A549 (cell line): ENCODE measurements around the gene OSR1. TPM values are rescaled to one million over a fixed set of nuclear protein-coding genes. Genes with fewer than 3 reads are reported as not detected.

ENCODE experiments used
- ATAC-seq, 2 experiments: fragments of 200-7000 bp in 1 of 2; fragments of >200 bp in 1 of 2; cut with Nextera tagmentation in 1 of 2; cut with Tn5 transposase in 1 of 2; 3 replicates each; pipeline versions ENCODE4 v1.8.0 to v1.9.1; 2018 to 2020; ENCODE audit warnings: mild to moderate bottlenecking in 1 of 2, moderate library complexity in 1 of 2
- CTCF ChIA-PET: fragments of 300-600 bp; sonication (Branson Sonifier 250); formaldehyde crosslinking; extraction: SDS; loops from one replicate; lab custom pipeline; 2021; ENCODE audit warnings: antibody characterized with exemption, inconsistent platforms; lab: Yijun Ruan, JAX
- POLR2A ChIA-PET: fragments of 350-600 bp; formaldehyde crosslinking; extraction: SDS; loops from one replicate; lab custom pipeline; 2021; ENCODE audit warnings: antibody characterized with exemption, inconsistent platforms; lab: Yijun Ruan, JAX
- DNase-seq, 2 experiments: peaks; one replicate each; pipeline versions ENCODE4 v3.0.0 to v3.0.0-alpha.2; 2011 to 2016; ENCODE audit warnings: low read depth in 1 of 2, low spot score in 1 of 2
- FAIRE-seq: peaks from 2 replicates; lab custom pipeline; 2011; peaks lifted over from hg19 to GRCh38; lab: Jason Lieb, UNC
- H3K27ac ChIP-seq, 2 experiments: fragments of >200 bp; sonication (Bioruptor Twin); formaldehyde crosslinking; 3 replicates each; pipeline ENCODE4 v1.5.1; 2016 to 2017
- H3K4me1 ChIP-seq: fragments of >200 bp; sonication (Bioruptor Twin); formaldehyde crosslinking; 3 replicates; pipeline ENCODE4 v1.6.1; 2016
- H3K4me2 ChIP-seq: fragments of >200 bp; sonication (Bioruptor Twin); formaldehyde crosslinking; 3 replicates; pipeline ENCODE4 v1.6.1; 2016
- H3K4me3 ChIP-seq: fragments of >200 bp; sonication (Bioruptor Twin); formaldehyde crosslinking; 3 replicates; pipeline ENCODE4 v1.5.1; 2016
- H3K9me3 ChIP-seq: fragments of >200 bp; sonication (Bioruptor Twin); formaldehyde crosslinking; 3 replicates; pipeline ENCODE4 v1.6.1; 2016
- CHD4 ChIP-seq: fragments of 200-600 bp; sonication (generic); IDR thresholded peaks from 2 replicates; pipeline ENCODE4 v1.6.1; 2016; ENCODE audit warnings: antibody characterized with exemption, mild to moderate bottlenecking, borderline replicate concordance
- CTCF ChIP-seq: fragments of >200 bp; sonication (Bioruptor Twin); formaldehyde crosslinking; IDR thresholded peaks from 3 replicates; pipeline ENCODE4 v1.5.1; 2016
- EHMT2 ChIP-seq: fragments of 200-600 bp; sonication (generic); IDR thresholded peaks from 2 replicates; pipeline ENCODE4 v1.6.1; 2016; ENCODE audit warnings: antibody characterized with exemption, low read depth, mild to moderate bottlenecking, moderate library complexity
- EP300 ChIP-seq, 2 experiments: fragments of >200 bp; sonication (Bioruptor Twin); formaldehyde crosslinking; IDR thresholded peaks; 2 replicates in 1 of 2; 3 replicates in 1 of 2; pipeline ENCODE4 v1.6.1; 2016 to 2017
- FOSL2 ChIP-seq, 2 experiments: fragments of 450-650 bp in 1 of 2; fragments of >200 bp in 1 of 2; sonication (Bioruptor Twin) in 1 of 2; formaldehyde crosslinking; IDR thresholded peaks; 2 replicates each; pipeline versions ENCODE4 v1.5.0 to v1.6.1; 2016 to 2020; ENCODE audit warnings: mild to moderate bottlenecking in 1 of 2, moderate library complexity in 1 of 2
- FOXS1 ChIP-seq: fragments of 250-450 bp; sonication (Bioruptor Pico); IDR thresholded peaks from 2 replicates; pipeline ENCODE4 v1.5.0; 2020; ENCODE audit warnings: mild to moderate bottlenecking, moderate library complexity
- HDAC2 ChIP-seq: fragments of 200-600 bp; sonication (generic); IDR thresholded peaks from 2 replicates; pipeline ENCODE4 v1.6.1; 2016
- HES2 ChIP-seq: fragments of >200 bp; sonication (Bioruptor Twin); formaldehyde crosslinking; IDR thresholded peaks from 2 replicates; pipeline ENCODE4 v1.6.1; 2016
- HMGXB4 ChIP-seq: fragments of 250-450 bp; sonication (Bioruptor Pico); IDR thresholded peaks from 2 replicates; pipeline ENCODE4 v1.5.0; 2021; ENCODE audit warnings: mild to moderate bottlenecking, moderate library complexity, borderline replicate concordance
- HOXA7 ChIP-seq: fragments of 250-450 bp; sonication (Bioruptor Pico); IDR thresholded peaks from 2 replicates; pipeline ENCODE4 v1.5.0; 2020; ENCODE audit warnings: mild to moderate bottlenecking, moderate library complexity
- HOXB13 ChIP-seq: fragments of 250-450 bp; sonication (Bioruptor Pico); IDR thresholded peaks from 2 replicates; pipeline ENCODE4 v1.5.0; 2020; ENCODE audit warnings: low read depth, mild to moderate bottlenecking, moderate library complexity
- JUN ChIP-seq, 2 experiments: fragments of >200 bp; sonication (Bioruptor Twin); formaldehyde crosslinking; IDR thresholded peaks; 2 replicates in 1 of 2; 3 replicates in 1 of 2; pipeline ENCODE4 v1.6.1; 2016 to 2017
- JUNB ChIP-seq: fragments of >200 bp; sonication (Bioruptor Twin); formaldehyde crosslinking; IDR thresholded peaks from 2 replicates; pipeline ENCODE4 v1.6.1; 2016
- MAZ ChIP-seq: fragments of 150-350 bp; IDR thresholded peaks from 2 replicates; pipeline ENCODE4 v1.6.1; 2014; ENCODE audit warnings: antibody characterized with exemption, low read depth, low read length, borderline replicate concordance
- MYC ChIP-seq: IDR thresholded peaks from 2 replicates; pipeline ENCODE4 v1.6.1; 2012; ENCODE audit warnings: mild to moderate bottlenecking, inconsistent platforms, low read length, improper control_type of control experiment, borderline replicate concordance
- NPAS2 ChIP-seq: fragments of 250-450 bp; sonication (Bioruptor Pico); IDR thresholded peaks from 2 replicates; pipeline ENCODE4 v1.8.0; 2022; ENCODE audit warnings: mild to moderate bottlenecking, moderate library complexity, borderline replicate concordance
- POLR2A ChIP-seq: IDR thresholded peaks from 2 replicates; pipeline ENCODE4 v1.6.1; 2012; ENCODE audit warnings: mild to moderate bottlenecking, low read length
- POLR2AphosphoS2 ChIP-seq: conservative IDR thresholded peaks from 2 replicates; pipeline ENCODE4 v1.6.1; 2012; ENCODE audit warnings: low read length, improper control_type of control experiment, inconsistent platforms
- RAD21 ChIP-seq, 2 experiments: fragments of >200 bp in 1 of 2; sonication (Bioruptor Twin) in 1 of 2; formaldehyde crosslinking in 1 of 2; IDR thresholded peaks in 1 of 2; conservative IDR thresholded peaks in 1 of 2; 2 replicates in 1 of 2; 3 replicates in 1 of 2; pipeline ENCODE4 v1.6.1; 2012 to 2018; ENCODE audit warnings: inconsistent platforms in 1 of 2
- RCOR1 ChIP-seq: fragments of 150-350 bp; IDR thresholded peaks from 2 replicates; pipeline ENCODE4 v1.6.1; 2014; ENCODE audit warnings: antibody characterized with exemption, low read length, low read depth
- RFX5 ChIP-seq: fragments of 450-650 bp; IDR thresholded peaks from 2 replicates; pipeline ENCODE4 v1.7.1; 2014; ENCODE audit warnings: antibody characterized with exemption, mild to moderate bottlenecking, moderate library complexity
- SMC3 ChIP-seq: fragments of >200 bp; sonication (Bioruptor Twin); formaldehyde crosslinking; IDR thresholded peaks from 3 replicates; pipeline ENCODE4 v1.6.1; 2018; ENCODE audit warnings: inconsistent platforms
- WGBS: methylation state at CpG from one replicate; pipeline ENCODE4 v1.1.6; 2017; ENCODE audit errors: missing lambda C conversion rate; 5-methylcytosine and 5-hydroxymethylcytosine counted together
- polyA plus RNA-seq, 4 experiments: library from polyadenylated mRNA; depleted of rRNA in 3 of 4; stranded (reverse); fragments of >200 nt; fragmentation: RNase III in 1 of 4; extraction: RNeasy Plus Mini Kit Qiagen cat#74134 plus additional on column Dnase treatment in 1 of 4; gene quantifications; 2 replicates in 3 of 4; 3 replicates in 1 of 4; pipeline ENCODE4 v1.2.3, GENCODE V29; 2011 to 2017

The OSR1 gene
- polyA plus RNA-seq, 2 of the 4 experiments (the other 2 are of a cell fraction) = 1.8 to 4.4 TPM

GRCh38 chr2:19363474-19363778 is 5.0 kb upstream of the OSR1 start:
- Histone ChIP-seq H3K4me3 (peak overlapping the region; percentile 67), H3K9me3 (no peaks in the 10 kb centered on the region), H3K4me1 (peaks cover 9% of the 10 kb centered on the region), H3K4me2 (peak overlapping the region; percentile 95), H3K27ac (peak overlapping the region; percentile 73 to 76)
- no peak for TF ChIP-seq NPAS2 (CRISPR knock-in tag)
- no peak for TF ChIP-seq JUN (IDR thresholded peaks at IDR 0.05)
- TF ChIP-seq HMGXB4 = no peak
- TF ChIP-seq FOXS1 (CRISPR knock-in tag) = no peak
- no peak for TF ChIP-seq EHMT2
- TF ChIP-seq EP300 (IDR thresholded peaks at IDR 0.05) = no peak
- TF ChIP-seq MYC = no peak
- no peak for TF ChIP-seq HES2
- no peak for TF ChIP-seq HOXB13
- no peak for TF ChIP-seq RFX5
- no peak for TF ChIP-seq POLR2AphosphoS2
- no peak for TF ChIP-seq MAZ
- no peak for TF ChIP-seq JUNB
- no peak for TF ChIP-seq SMC3
- TF ChIP-seq HDAC2 = no peak
- TF ChIP-seq FOSL2 (IDR thresholded peaks at IDR 0.05) = no peak
- TF ChIP-seq FOSL2 (CRISPR knock-in tag; IDR thresholded peaks at IDR 0.05) = no peak
- TF ChIP-seq RCOR1 = no peak
- TF ChIP-seq CHD4 = no peak
- TF ChIP-seq POLR2A = no peak
- ATAC-seq = peak in 1 of 2 experiments; percentile 5; a peak in 3 of 6 replicates
- ChIA-PET CTCF (interaction anchor here (0.6 to 1.6 kb wide), 29 partner anchors 9 to 1564 kb away, joined by 3 to 13 read pairs (median 3); no protein-coding TSS in a partner anchor), POLR2A (interaction anchor here (0.7 kb wide), 1 partner anchor 385 kb away, joined by 5 read pairs; no protein-coding TSS in a partner anchor)
- DNase-seq = no peak
- 31% methylated on average over 20 of the region's 20 CpGs for WGBS
- no peak for FAIRE-seq

- Histone ChIP-seq H3K4me3 (peak overlapping the region; percentile 67), H3K4me1 (peaks cover 9% of the 10 kb centered on the region), H3K4me2 (peak overlapping the region; percentile 95), H3K27ac (peak overlapping the region; percentile 73 to 76), H3K9me3 (no peaks in the 10 kb centered on the region)
- TF ChIP-seq CTCF (peak; percentile 97), RAD21 (conservative IDR thresholded peaks at IDR 0.05 in 1 of 2, IDR thresholded peaks at IDR 0.05 in 1 of 2) (peak; percentile 94 to 99), SMC3 (peak; percentile 100), JUN (IDR thresholded peaks at IDR 0.05) (0 out of 5 replicates have a peak, but pooled peaks of 1 of the 2 experiments have one; percentile 40), HOXA7 (CRISPR knock-in tag) (no peak)
- FAIRE-seq (no peak), DNase-seq (peak; percentile 87 to 89), ATAC-seq (peak; percentile 64 to 81)
- POLR2A ChIA-PET = no interaction called here
- WGBS = 1% methylated on average over 33 of the region's 33 CpGs
- CTCF ChIA-PET = interaction anchor here (0.6 to 8.1 kb wide), 27 partner anchors 9 to 1564 kb away, joined by 3 to 77 read pairs (median 4); no protein-coding TSS in a partner anchor
Measured at GRCh38 chr2:19362755-19363473, 4.5 kb upstream of the OSR1 start.
